ENCODE data around the gene FNTB. TPM values are rescaled to one million over a fixed set of nuclear protein-coding genes. Genes with fewer than 3 reads are reported as not detected.

The FNTB gene, protein sequence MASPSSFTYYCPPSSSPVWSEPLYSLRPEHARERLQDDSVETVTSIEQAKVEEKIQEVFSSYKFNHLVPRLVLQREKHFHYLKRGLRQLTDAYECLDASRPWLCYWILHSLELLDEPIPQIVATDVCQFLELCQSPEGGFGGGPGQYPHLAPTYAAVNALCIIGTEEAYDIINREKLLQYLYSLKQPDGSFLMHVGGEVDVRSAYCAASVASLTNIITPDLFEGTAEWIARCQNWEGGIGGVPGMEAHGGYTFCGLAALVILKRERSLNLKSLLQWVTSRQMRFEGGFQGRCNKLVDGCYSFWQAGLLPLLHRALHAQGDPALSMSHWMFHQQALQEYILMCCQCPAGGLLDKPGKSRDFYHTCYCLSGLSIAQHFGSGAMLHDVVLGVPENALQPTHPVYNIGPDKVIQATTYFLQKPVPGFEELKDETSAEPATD
- 10 to 100 TPM; 34.0 to 48.6 (median 38.8) TPM for total RNA-seq

DNA sequence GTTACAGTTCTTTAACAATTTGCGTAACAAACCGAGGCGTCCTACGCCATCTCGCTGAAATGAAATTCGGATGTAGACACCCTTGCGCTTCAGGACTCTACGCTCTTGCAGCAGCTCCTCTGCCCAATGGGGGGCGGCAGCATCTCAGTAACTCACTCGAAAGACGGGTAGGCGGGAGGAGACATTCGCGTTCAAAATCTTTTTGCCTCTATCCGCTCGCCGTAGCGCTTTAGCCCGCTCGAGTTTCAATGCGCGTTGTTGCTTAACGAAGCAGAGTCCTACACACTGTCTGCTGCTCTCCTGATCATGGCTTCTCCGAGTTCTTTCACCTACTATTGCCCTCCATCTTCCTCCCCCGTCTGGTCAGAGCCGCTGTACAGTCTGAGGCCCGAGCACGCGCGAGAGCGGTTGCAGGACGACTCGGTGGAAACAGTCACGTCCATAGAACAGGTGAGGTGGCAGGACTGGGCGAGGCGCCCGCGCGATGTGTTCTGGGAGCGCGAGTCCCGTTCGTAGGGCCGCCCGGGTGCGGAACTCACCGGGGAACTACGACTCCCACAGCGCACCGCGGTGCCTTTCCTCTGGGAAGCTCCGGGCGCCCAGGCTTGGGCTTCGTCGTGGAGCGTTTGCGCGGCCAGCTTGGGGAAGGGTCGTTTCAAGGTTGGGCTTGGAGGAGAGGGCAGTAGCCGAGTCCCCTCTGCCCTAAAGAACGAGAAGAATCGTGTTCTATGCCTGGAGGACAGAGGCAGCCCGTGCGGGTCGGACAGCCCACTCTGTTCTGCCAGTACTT, at the start of gene FNTB:
Gene FNTB (plus strand): TSS at position 248 of the 790 bp plus-strand sequence. CDS start 59 bp downstream, at position 307.
- peak within 1 kb of the TSS; percentile 71 for H3K4me3 ChIP-seq (ENCODE audit: low read depth, poor library complexity, severe bottlenecking)
- 0 to 1% methylated on average over 43 to 47 of the region's 65 CpGs for WGBS, 2 donors
- intact Hi-C loops (cut with DNase I; ENCODE audit: low total_unique reads): loop anchor here (5.0 kb wide), 1 partner anchor 1260 kb away; the partner anchor contains the start of gene SGPP1
- TF ChIP-seq, protein P1, sequence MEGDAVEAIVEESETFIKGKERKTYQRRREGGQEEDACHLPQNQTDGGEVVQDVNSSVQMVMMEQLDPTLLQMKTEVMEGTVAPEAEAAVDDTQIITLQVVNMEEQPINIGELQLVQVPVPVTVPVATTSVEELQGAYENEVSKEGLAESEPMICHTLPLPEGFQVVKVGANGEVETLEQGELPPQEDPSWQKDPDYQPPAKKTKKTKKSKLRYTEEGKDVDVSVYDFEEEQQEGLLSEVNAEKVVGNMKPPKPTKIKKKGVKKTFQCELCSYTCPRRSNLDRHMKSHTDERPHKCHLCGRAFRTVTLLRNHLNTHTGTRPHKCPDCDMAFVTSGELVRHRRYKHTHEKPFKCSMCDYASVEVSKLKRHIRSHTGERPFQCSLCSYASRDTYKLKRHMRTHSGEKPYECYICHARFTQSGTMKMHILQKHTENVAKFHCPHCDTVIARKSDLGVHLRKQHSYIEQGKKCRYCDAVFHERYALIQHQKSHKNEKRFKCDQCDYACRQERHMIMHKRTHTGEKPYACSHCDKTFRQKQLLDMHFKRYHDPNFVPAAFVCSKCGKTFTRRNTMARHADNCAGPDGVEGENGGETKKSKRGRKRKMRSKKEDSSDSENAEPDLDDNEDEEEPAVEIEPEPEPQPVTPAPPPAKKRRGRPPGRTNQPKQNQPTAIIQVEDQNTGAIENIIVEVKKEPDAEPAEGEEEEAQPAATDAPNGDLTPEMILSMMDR (IDR thresholded peaks at IDR 0.05): peak in 1 of 3 donors; percentile 59
- no peak for TF ChIP-seq POLR2A (IDR thresholded peaks at IDR 0.05)
- peak; percentile 94 to 99 for DNase-seq (ENCODE audit: low spot score in 2 of 2)

DNA sequence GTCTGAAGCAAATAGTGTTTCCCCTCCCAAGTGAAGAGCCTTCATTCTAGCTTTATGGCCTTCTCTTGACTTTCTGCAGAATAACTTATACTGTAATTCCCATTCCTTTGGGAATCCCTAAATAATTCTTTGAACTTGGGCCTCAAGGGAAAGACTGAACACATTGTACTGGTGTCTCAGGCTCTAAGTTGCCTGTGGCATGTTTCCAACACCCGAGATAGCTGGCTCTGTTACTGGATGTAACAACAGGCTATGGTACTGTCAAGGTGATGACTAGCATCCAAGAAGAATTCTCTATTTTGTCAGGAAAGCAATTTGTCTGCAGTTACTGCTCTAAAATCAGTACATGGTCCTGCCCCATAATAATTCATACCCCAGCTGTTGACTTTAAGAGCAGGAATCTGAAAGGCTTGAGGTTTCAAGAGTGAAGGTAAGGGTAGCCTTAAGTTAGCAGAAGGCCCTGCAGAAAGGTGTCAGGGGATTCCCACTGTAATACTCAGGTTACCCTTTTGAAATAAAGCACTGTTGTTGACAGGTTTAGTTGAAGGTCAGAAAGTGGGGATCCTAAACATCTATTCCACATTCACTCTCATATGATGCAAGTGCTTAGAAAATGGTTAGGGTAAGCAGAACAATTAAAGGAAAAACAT, 49.4 kb upstream of the FNTB start:
- TF ChIP-seq, protein P1 (IDR thresholded peaks at IDR 0.05): no peak
- TF ChIP-seq POLR2A (IDR thresholded peaks at IDR 0.05): no peak
- peak in 1 of 2 donors; percentile 31 for DNase-seq (ENCODE audit: low spot score in 2 of 2)
- intact Hi-C loops (cut with DNase I; ENCODE audit: low total_unique reads): no loop called here
- WGBS, 2 donors: 33 to 35% methylated on average over 1 of the region's 1 CpG
- no peak overlapping the region for H3K4me3 ChIP-seq (ENCODE audit: low read depth, poor library complexity, severe bottlenecking)

DNA sequence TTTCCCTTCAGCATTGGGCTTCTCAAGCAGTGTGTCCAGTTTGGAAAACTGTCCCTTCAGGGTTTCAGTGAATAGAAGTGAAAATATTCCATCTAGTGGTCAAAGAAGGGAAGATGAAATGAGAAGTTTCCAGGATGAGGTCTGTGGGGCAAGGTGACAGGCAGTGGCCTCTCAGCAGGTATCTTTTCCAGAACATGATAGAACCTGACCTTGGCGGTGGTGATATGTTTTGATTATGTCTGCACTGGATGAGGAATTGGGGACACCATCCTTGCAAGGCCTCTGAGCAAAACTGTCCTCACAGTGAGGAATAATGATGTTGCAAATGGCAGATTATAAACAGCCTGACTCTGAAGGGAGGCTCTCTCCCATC, 48.9 kb upstream of the FNTB start:
- peak in 1 of 2 donors; percentile 15 for DNase-seq (ENCODE audit: low spot score in 2 of 2)
- TF ChIP-seq POLR2A (IDR thresholded peaks at IDR 0.05): no peak
- TF ChIP-seq, protein P1 (IDR thresholded peaks at IDR 0.05): no peak
- no peak overlapping the region for H3K4me3 ChIP-seq (ENCODE audit: low read depth, poor library complexity, severe bottlenecking)
- 73 to 100% methylated on average over 1 of the region's 1 CpG for WGBS, 2 donors
- intact Hi-C loops (cut with DNase I; ENCODE audit: low total_unique reads): no loop called here

DNA sequence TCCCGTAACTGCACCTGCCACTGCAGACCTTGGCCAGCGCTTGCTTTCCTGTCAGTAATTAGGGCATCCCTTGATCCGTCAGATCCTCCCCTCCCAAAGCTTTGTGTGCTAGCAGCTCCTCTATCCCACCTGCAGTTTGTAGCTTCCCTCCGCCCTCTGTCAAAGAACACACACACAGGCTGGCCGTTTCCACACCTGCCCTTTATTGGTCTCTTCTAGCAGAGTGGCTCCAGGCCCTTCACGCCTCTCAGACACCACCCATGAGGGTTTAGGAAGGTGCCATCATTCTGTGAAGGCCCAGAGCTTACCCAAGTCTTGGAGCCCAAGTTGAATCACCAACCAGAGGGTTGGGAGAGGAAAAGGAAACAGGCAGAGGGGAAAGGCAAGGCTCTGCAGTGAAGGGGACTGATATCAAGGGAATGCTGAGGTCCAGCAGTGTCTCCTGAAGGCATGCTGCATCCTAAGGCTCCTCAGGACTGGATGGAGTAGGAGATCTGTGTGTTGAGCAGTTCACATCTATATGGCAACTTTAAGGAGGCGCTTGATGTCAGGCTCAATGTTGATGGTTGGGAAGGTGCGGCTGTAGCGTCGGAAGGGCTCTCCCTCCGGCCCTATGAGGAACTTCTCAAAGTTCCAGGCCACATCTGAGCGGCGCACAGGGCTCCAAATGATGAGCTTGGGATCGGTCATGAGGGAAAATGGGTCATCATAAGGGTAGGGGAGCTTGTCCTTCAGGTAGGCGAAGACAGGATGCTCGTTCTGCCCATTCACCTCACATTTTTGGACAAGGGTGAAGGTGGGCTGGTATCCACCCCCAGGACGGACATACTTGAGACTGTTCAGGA, 47.5 kb upstream of the FNTB start:
- WGBS, 2 donors: 94% methylated on average over 17 of the region's 17 CpGs
- DNase-seq (ENCODE audit: low spot score in 2 of 2): peak in 1 of 2 donors; percentile 56
- TF ChIP-seq, protein P1 (IDR thresholded peaks at IDR 0.05): no peak
- TF ChIP-seq POLR2A (IDR thresholded peaks at IDR 0.05): no peak
- H3K4me3 ChIP-seq (ENCODE audit: low read depth, poor library complexity, severe bottlenecking): no peak overlapping the region
- intact Hi-C loops (cut with DNase I; ENCODE audit: low total_unique reads): no loop called here

DNA sequence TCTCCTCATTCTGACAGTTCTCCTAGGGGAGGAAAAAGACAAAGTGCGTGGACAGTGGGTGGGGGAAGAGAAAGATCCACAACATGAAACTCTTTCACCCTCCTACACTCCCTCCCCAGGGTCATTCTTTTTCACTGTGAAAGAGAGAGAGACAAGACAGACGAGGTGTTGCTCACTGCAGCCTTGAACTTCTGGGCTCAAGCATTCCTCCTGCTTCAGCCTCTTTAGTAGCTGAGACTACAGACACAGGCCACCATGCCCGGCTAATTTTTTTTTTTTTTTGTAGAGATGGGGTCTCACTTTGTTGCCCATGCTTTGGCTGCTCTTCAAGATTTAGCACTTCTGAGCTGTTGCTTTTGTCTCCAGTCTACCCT, 46.9 kb upstream of the FNTB start:
- H3K4me3 ChIP-seq (ENCODE audit: low read depth, poor library complexity, severe bottlenecking): no peak overlapping the region
- TF ChIP-seq POLR2A (IDR thresholded peaks at IDR 0.05): no peak
- TF ChIP-seq, protein P1 (IDR thresholded peaks at IDR 0.05): no peak
- 75 to 89% methylated on average over 3 of the region's 3 CpGs for WGBS, 2 donors
- intact Hi-C loops (cut with DNase I; ENCODE audit: low total_unique reads): no loop called here
- DNase-seq (ENCODE audit: low spot score in 2 of 2): peak in 1 of 2 donors; percentile 26

All from lower leg skin (tissue), 4 donors.